ENCODE data around the gene ASCL4.

The ASCL4 gene

DNA sequence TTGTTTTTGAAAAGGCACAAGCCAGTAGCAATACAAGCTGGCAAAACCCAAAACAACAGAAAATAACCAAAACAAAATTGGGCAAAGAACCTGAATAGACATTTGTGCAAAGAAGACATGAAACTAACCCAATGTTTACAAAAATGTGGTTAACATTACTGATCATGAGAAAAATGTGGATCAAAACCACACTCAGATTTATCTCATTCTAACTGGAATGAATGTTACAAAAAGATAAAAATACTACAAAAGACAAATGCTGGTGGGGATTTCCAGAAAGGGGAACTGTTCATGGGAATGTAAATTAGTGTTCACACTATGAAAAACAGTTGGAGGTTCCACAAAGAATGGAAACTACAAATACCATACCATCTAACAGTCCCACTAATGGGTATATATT is 26.6 kb downstream of the ASCL4 start:
- H3K9me2 ChIP-seq (replicated peaks; ENCODE audit: low read depth, low read length): no peaks in the 10 kb centered on the region
- no peaks in the 10 kb centered on the region for H3K36me3 ChIP-seq (ENCODE audit: insufficient read depth, low read length)
- H4K20me1 ChIP-seq (ENCODE audit: insufficient read depth, low read length, poor library complexity, severe bottlenecking): no peaks in the 10 kb centered on the region
- TF ChIP-seq, protein P1, sequence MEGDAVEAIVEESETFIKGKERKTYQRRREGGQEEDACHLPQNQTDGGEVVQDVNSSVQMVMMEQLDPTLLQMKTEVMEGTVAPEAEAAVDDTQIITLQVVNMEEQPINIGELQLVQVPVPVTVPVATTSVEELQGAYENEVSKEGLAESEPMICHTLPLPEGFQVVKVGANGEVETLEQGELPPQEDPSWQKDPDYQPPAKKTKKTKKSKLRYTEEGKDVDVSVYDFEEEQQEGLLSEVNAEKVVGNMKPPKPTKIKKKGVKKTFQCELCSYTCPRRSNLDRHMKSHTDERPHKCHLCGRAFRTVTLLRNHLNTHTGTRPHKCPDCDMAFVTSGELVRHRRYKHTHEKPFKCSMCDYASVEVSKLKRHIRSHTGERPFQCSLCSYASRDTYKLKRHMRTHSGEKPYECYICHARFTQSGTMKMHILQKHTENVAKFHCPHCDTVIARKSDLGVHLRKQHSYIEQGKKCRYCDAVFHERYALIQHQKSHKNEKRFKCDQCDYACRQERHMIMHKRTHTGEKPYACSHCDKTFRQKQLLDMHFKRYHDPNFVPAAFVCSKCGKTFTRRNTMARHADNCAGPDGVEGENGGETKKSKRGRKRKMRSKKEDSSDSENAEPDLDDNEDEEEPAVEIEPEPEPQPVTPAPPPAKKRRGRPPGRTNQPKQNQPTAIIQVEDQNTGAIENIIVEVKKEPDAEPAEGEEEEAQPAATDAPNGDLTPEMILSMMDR (conservative IDR thresholded peaks at IDR 0.05; ENCODE audit: low read length): no peak
- TF ChIP-seq EZH2phosphoT487 (IDR thresholded peaks at IDR 0.05; ENCODE audit: borderline replicate concordance): no peak
- no peak overlapping the region for H3K9ac ChIP-seq (ENCODE audit: low read depth, low read length, poor library complexity, severe bottlenecking)
- no peak overlapping the region for H3K4me3 ChIP-seq (ENCODE audit: low read length, poor library complexity, severe bottlenecking)
- no peaks in the 10 kb centered on the region for H3K27me3 ChIP-seq (ENCODE audit: insufficient read depth, low read length, poor library complexity, severe bottlenecking)
- H2AFZ ChIP-seq (ENCODE audit: low read length): no peak overlapping the region
- no peaks in the 10 kb centered on the region for H3K9me3 ChIP-seq (ENCODE audit: insufficient read depth, low read depth, low read length)
- no peaks in the 10 kb centered on the region for H3K79me2 ChIP-seq (ENCODE audit: insufficient read depth, low read length)
- no peaks in the 10 kb centered on the region for H3K4me1 ChIP-seq (ENCODE audit: insufficient read depth, low read length, poor library complexity, severe bottlenecking)
- no peaks in the 10 kb centered on the region for H3F3A ChIP-seq (ENCODE audit: low read depth)
- H3K4me2 ChIP-seq (ENCODE audit: low read depth, low read length, poor library complexity, severe bottlenecking): no peak overlapping the region

DNA sequence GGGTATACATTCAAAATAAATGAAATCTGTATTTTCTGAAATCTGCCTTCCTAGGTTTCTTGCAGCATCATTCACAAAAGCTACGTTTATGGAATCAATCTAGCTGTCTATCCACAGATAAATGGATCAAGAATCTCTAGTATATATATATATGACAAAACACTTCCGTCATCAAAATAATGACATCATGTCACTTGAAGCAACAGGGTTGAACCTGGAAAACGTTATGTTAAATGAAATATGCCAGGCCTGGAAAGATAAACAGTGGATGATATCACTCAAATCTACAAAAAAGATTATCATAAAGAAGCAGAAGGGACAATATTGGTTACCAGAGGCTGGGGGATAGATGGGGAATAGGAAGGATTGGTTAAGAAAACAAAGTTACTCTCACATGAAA is 28.6 kb downstream of the ASCL4 start:
- H3K9me3 ChIP-seq (ENCODE audit: insufficient read depth, low read depth, low read length): no peaks in the 10 kb centered on the region
- H3K9me2 ChIP-seq (replicated peaks; ENCODE audit: low read depth, low read length): no peaks in the 10 kb centered on the region
- H2AFZ ChIP-seq (ENCODE audit: low read length): peak overlapping the region; percentile 16; the same call in 1 of the 2 replicates
- H3K4me2 ChIP-seq (ENCODE audit: low read depth, low read length, poor library complexity, severe bottlenecking): no peak overlapping the region
- H4K20me1 ChIP-seq (ENCODE audit: insufficient read depth, low read length, poor library complexity, severe bottlenecking): no peaks in the 10 kb centered on the region
- H3K9ac ChIP-seq (ENCODE audit: low read depth, low read length, poor library complexity, severe bottlenecking): no peak overlapping the region
- no peaks in the 10 kb centered on the region for H3K4me1 ChIP-seq (ENCODE audit: insufficient read depth, low read length, poor library complexity, severe bottlenecking)
- no peak overlapping the region for H3K4me3 ChIP-seq (ENCODE audit: low read length, poor library complexity, severe bottlenecking)
- no peaks in the 10 kb centered on the region for H3K27me3 ChIP-seq (ENCODE audit: insufficient read depth, low read length, poor library complexity, severe bottlenecking)
- no peaks in the 10 kb centered on the region for H3K36me3 ChIP-seq (ENCODE audit: insufficient read depth, low read length)
- no peaks in the 10 kb centered on the region for H3F3A ChIP-seq (ENCODE audit: low read depth)
- no peaks in the 10 kb centered on the region for H3K79me2 ChIP-seq (ENCODE audit: insufficient read depth, low read length)
- no peak for TF ChIP-seq EZH2phosphoT487 (IDR thresholded peaks at IDR 0.05; ENCODE audit: borderline replicate concordance)
- TF ChIP-seq, protein P1 (conservative IDR thresholded peaks at IDR 0.05; ENCODE audit: low read length): no peak

DNA sequence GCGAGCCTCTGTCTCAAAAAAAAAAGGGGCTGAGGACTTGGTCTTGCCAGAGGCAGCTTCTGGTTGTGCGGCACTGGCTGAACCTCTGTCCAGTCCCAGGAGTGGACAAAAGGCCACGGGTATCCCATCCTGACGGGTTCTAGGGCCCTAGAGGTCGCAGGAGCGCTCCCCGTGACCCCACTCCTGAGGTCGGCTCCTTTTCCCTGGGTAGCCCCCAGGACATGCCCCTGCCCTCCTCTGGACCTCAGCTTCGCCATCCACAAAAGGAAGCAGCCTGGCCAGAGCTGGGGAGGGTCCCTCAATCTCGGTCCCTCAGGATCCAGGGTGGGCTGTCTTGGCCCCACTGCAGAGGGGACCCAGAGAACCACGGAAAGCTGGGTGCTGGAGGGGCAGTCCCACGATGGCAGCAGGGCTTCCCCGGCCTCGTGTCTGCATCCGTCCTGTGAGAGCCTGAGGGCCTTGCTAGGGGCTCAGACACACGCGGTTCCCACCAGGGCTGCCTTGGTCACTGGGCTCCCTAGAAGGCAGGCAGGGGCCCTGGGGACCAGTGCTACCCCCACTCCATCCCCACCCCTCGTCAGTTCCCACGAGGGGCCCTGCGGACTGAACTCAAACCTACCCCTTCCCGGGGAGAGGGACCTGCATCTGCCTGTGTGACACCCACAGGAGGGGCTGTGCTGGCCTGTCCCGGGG is 31.1 kb downstream of the ASCL4 start:
- no peak overlapping the region for H2AFZ ChIP-seq (ENCODE audit: low read length)
- no peak overlapping the region for H3K4me3 ChIP-seq (ENCODE audit: low read length, poor library complexity, severe bottlenecking)
- H4K20me1 ChIP-seq (ENCODE audit: insufficient read depth, low read length, poor library complexity, severe bottlenecking): no peaks in the 10 kb centered on the region
- no peaks in the 10 kb centered on the region for H3K36me3 ChIP-seq (ENCODE audit: insufficient read depth, low read length)
- H3K4me2 ChIP-seq (ENCODE audit: low read depth, low read length, poor library complexity, severe bottlenecking): no peak overlapping the region
- no peaks in the 10 kb centered on the region for H3F3A ChIP-seq (ENCODE audit: low read depth)
- no peaks in the 10 kb centered on the region for H3K9me2 ChIP-seq (replicated peaks; ENCODE audit: low read depth, low read length)
- H3K9ac ChIP-seq (ENCODE audit: low read depth, low read length, poor library complexity, severe bottlenecking): no peak overlapping the region
- peaks cover 11% of the 10 kb centered on the region for H3K4me1 ChIP-seq (ENCODE audit: insufficient read depth, low read length, poor library complexity, severe bottlenecking)
- H3K79me2 ChIP-seq (ENCODE audit: insufficient read depth, low read length): no peaks in the 10 kb centered on the region
- no peak for TF ChIP-seq EZH2phosphoT487 (IDR thresholded peaks at IDR 0.05; ENCODE audit: borderline replicate concordance)
- TF ChIP-seq, protein P1 (conservative IDR thresholded peaks at IDR 0.05; ENCODE audit: low read length): no peak
- no peaks in the 10 kb centered on the region for H3K9me3 ChIP-seq (ENCODE audit: insufficient read depth, low read depth, low read length)
- H3K27me3 ChIP-seq (ENCODE audit: insufficient read depth, low read length, poor library complexity, severe bottlenecking): no peaks in the 10 kb centered on the region

Data from Loucy (cell line).